HL-60/S4 treated with retinoic acid at 250 ng/mL for 4 days and 3 days (cell line): ENCODE results near the gene OAS3.
"Not testable (repeated sequence)": the region's sequence is repeated elsewhere in the genome, so short reads cannot be mapped to it uniquely, and the experiment has no call there.

ENCODE experiments used
- in situ Hi-C: fragments of 300-500 bp; cut with MboI; formaldehyde crosslinking; loops from 2 replicates; pipeline ENCODE4 v1.7.0; 2022; ENCODE audit warnings: low sequenced_read_pairs

The OAS3 gene

DNA sequence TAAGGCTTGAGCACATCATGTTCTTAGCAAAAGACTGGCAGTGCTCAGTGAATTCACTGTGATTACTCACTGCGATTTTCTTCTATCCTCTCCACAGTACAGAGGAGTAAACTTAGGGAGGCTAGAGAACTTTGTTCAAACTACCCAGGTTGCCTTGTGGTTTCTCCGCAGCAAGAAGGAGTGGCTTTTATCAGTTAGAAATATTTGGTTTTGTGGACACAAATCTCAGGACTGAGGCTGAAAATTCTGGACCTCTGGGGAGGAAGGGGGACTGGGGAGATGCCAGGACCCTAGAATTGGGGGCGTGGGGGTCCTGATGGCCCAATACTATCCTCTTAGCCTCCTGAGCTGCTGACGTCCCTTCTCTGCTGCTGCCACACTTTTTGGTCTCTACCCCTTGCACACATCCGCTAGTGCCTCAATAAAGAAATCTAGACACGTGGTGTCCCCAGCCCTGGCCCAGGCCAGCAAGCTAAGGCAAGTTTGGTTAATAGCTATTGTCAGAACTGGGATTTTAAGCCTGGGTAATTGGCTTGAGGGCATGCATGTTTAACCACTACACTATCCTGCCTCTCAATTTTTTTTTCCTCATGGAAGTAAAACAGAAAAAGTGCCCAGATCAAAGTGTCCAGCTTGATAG lies 40.9 kb downstream of the OAS3 start:
- in situ Hi-C loops, result no loop called here

DNA sequence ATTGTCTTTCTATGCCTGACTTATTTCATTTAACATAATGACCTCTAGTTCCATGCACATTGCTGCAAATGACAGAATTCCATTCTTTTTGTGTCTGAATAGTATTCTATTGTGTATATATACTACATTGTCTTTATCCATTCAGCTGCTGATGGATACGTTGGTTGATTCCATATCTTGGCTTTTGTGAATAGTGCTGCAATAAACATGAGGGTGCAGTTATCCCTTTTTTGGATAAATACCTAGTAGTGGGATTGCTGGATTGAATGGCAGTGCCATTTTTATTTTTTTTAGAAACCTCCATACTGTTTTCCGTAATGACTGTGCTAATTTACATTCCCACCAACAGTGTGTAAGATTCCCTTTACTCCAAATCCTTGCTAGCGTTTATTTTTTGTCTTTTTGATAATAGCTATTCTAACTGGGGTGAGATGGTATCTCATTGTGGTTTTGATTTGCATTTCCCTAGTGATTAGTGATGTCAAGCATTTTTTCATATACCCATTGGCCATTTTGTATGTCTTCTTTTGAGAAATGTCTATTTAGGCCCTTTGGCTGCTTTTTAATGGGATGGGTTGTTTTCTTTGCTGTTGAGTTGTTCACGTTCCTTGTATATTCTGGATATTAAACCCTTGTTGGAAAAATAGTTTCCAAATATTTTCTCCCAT lies 42.4 kb downstream of the OAS3 start:
- in situ Hi-C loops, result no loop called here

- in situ Hi-C loops, result no loop called here
These were observed 47.5 kb downstream of the OAS3 start for GRCh38 chr12:112985642-112986290.

DNA sequence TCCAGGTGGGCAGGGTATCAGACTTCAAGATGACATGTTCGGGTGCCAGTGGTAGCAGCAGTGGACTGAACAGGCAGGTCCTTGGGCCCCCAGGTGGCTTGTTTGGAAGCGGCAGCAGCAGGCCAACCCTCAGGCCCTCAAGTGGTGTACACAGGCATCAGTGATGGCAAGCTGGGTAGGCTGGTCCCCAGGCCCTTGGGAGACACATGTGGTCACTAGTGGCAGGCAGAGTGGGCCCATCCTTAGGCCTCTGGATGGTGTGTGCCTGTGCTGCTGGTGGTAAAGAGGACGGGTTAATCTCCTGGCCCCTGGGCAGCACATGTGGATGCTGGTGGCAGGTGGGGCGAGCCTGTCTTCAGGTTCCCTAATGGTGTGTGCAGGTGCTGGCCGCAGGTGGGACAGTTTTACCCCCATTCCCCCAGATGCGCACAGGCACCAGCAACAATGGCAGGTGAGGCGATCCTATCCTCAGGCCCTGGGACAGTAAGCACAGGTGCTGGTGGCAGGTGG lies 48.1 kb downstream of the OAS3 start:
- in situ Hi-C loops, result no loop called here

- in situ Hi-C loops, result no loop called here
These were observed 49.3 kb downstream of the OAS3 start for GRCh38 chr12:112987561-112987960.

- in situ Hi-C loops, result no loop called here
These were observed 50.0 kb downstream of the OAS3 start for GRCh38 chr12:112988224-112988623.

DNA sequence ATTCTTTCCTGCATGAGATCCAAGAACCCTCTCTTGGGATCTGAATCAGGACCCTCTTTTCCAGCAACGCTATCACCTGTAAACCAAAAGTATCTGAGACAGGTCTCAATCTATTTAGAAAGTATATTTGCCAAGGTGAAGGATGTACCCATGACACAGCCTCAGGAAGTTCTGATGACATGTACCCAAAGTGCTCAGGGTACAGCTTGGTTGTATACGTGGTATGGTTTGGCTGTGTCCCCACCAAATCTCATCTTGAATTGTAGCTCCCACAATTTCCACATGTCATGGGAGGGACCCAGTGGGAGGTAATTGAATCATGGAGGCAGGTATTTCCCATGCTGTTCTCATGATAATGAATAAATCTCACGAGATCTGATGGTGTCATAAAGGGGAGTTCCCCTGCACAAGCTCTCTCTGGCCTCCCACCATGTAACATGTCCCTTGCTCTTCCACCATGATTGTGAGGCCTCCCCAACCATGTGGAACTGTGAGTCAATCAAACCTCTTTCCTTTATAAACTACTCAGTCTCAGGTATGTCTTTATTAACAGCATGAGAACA lies 50.6 kb downstream of the OAS3 start:
- in situ Hi-C loops, result not testable (repeated sequence)

DNA sequence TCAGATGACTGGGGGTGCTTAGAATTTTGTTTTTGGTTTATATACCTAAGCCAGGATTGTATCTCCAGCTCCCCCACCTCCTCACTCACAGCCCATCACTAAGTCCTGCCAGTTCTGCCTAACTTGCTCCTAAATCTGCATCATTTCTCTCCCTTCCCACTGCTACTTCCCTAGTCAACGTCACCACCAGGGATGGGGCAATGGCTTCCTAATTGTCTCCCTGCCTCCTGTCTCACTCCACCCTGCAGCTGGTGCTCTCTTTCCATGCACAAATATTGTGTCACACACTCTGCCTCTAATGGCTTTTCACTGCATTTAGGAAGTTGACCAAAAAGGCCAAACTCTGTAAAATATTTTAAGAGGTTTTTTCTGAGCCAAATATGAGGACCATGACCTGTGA lies 51.5 kb downstream of the OAS3 start:
- in situ Hi-C loops, result no loop called here

- in situ Hi-C loops, result no loop called here
These were observed 54.5 kb downstream of the OAS3 start for GRCh38 chr12:112992541-112993398.

- in situ Hi-C loops, result no loop called here
These were observed 56.7 kb downstream of the OAS3 start for GRCh38 chr12:112995008-112995407.

GRCh38 chr12:112996501-112996900 lies 58.2 kb downstream of the OAS3 start:
- in situ Hi-C loops, result no loop called here

GRCh38 chr12:112997506-112997905 lies 59.2 kb downstream of the OAS3 start:
- in situ Hi-C loops, result no loop called here

DNA sequence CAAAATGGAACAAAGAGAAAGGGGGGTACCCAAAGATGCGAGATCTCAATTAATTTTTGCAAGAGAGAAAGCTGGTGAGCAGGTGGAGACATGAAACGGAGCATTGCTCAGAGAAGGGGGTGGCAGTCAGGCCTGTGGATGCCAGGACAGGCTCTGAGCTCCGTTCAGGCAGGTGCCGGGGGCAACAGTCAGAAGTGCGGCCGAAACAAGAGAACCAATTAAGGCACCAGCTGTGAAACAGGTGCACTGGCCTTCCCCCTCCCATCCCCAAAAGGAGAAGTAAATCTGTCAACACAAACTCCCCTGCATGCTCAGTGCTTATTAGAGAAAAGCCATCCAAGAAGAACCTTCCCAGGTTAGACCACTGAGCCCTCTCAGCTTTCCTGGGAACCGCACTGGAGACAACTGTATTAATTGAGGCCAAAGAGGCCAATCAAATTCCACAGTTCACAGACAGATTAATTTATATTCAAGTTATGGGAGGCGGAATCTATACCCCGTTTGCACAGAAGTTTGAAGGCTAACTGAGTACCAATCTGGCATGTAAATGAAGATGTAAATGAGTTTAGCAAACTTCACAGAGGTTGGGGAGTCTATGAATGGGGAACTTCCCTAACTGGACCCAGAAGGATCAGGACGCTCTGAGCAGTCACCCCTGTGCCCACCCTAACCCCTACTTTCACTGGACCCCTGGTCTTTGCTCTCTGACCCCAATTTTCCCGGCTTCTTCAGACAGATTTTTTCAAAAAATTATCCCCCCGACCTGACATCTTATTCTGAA lies 60.9 kb downstream of the OAS3 start:
- in situ Hi-C loops, result no loop called here

- in situ Hi-C loops, result no loop called here
These were observed 62.2 kb downstream of the OAS3 start for GRCh38 chr12:113000433-113000832.

- in situ Hi-C loops, result no loop called here
These were observed 63.9 kb downstream of the OAS3 start for GRCh38 chr12:113002155-113002554.

DNA sequence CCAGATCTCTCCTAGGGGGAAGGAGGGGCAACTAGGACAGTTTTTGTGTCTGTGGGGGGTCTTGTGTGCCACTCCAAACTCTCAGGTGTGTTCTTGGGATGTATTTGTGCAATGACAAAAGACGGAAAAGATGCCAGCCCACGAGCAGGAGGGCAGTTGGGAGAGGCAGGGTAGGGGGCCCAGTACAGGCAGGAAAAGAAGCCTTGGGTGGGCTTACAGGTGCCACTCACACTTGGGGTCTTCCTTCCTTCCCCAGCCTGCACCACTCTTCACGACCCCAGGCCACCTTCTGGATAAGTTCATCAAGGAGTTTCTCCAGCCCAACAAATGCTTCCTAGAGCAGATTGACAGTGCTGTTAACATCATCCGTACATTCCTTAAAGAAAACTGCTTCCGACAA lies 64.4 kb downstream of the OAS3 start:
- in situ Hi-C loops, result no loop called here

DNA sequence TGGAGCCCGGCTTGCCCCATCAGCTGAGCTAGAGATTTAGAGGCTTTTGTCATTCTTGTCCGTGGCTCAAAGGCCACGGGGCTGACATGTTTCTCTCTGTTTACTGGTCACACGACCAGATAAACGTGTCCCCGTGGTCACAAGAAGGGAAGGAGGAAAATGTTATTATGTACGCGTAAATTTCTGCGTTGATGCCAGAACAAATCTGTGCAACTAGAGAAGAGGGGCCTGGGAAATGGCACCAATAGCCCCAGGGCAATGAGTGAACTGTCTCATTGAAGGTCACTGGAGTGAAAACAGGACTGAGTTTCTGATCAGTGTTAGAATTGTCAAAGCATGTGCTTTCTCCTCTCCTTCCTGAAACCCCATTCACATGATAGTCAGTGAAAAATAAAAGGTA lies 65.4 kb downstream of the OAS3 start:
- in situ Hi-C loops, result no loop called here

- in situ Hi-C loops, result no loop called here
These were observed 67.5 kb downstream of the OAS3 start for GRCh38 chr12:113005762-113006161.

GRCh38 chr12:113006206-113006605 lies 67.9 kb downstream of the OAS3 start:
- in situ Hi-C loops, result no loop called here

- in situ Hi-C loops, result no loop called here
These were observed 68.4 kb downstream of the OAS3 start for GRCh38 chr12:113006641-113007040.
